Activated T-helper 1 cell treated with Interleukin-2 at 50 U/mL for 16 hours (primary cell): Measurements from ENCODE around the gene RPRD2.
"Not testable (repeated sequence)": the region's sequence is repeated elsewhere in the genome, so short reads cannot be mapped to it uniquely, and the experiment has no call there.

Experiments
- DNase-seq: peaks from one replicate; pipeline ENCODE4 v3.0.0-alpha.2; 2020; ENCODE audit warnings: low read depth

Gene RPRD2

GRCh38 chr1:150363426-150364230 lies at the start of gene RPRD2:
Gene RPRD2 (plus strand): TSS chr1:150364147. CDS start chr1:150364715, 568 bp downstream.
- peak; percentile 98 for DNase-seq

- DNase-seq: not testable (repeated sequence)
Measured at GRCh38 chr1:150314691-150315090, 49.3 kb upstream of the RPRD2 start.

- no peak for DNase-seq
Measured at GRCh38 chr1:150320667-150320978, 43.3 kb upstream of the RPRD2 start.

GRCh38 chr1:150321826-150322166 lies 42.2 kb upstream of the RPRD2 start:
- no peak for DNase-seq

- no peak for DNase-seq
Measured at GRCh38 chr1:150322310-150322709, 41.6 kb upstream of the RPRD2 start.

- DNase-seq: no peak
Measured at GRCh38 chr1:150332651-150333290, 31.2 kb upstream of the RPRD2 start.

- DNase-seq: no peak
Measured at GRCh38 chr1:150346316-150346715, 17.6 kb upstream of the RPRD2 start.

- DNase-seq: no peak
Measured at GRCh38 chr1:150352866-150353265, 11.1 kb upstream of the RPRD2 start.

- no peak for DNase-seq
Measured at GRCh38 chr1:150362721-150363425, 1.1 kb upstream of the RPRD2 start.

- DNase-seq: peak; percentile 76
Measured at GRCh38 chr1:150364231-150365003, 470 bp downstream of the RPRD2 start.

GRCh38 chr1:150365941-150366340 lies 2.0 kb downstream of the RPRD2 start:
- DNase-seq: no peak

GRCh38 chr1:150366416-150367296 lies 2.7 kb downstream of the RPRD2 start:
- no peak for DNase-seq

GRCh38 chr1:150371110-150371509 lies 7.2 kb downstream of the RPRD2 start:
- DNase-seq: no peak

GRCh38 chr1:150372580-150372979 lies 8.6 kb downstream of the RPRD2 start:
- DNase-seq: no peak

- no peak for DNase-seq
Measured at GRCh38 chr1:150376110-150376509, 12.2 kb downstream of the RPRD2 start.

- no peak for DNase-seq
Measured at GRCh38 chr1:150383631-150384324, 19.8 kb downstream of the RPRD2 start.

GRCh38 chr1:150385537-150386445 lies 21.8 kb downstream of the RPRD2 start:
- no peak for DNase-seq

GRCh38 chr1:150386592-150386991 lies 22.6 kb downstream of the RPRD2 start:
- DNase-seq: no peak

- no peak for DNase-seq
Measured at GRCh38 chr1:150387200-150387599, 23.3 kb downstream of the RPRD2 start.

- DNase-seq: no peak
Measured at GRCh38 chr1:150388241-150388640, 24.3 kb downstream of the RPRD2 start.
